SKM-1 treated with dmso at 0.1 percent for 144 hours (cell line): ENCODE results near the gene ARCN1.
"Not testable (repeated sequence)": the region's sequence is repeated elsewhere in the genome, so short reads cannot be mapped to it uniquely, and the experiment has no call there.

Source experiments
- DNase-seq: peaks from one replicate; lab custom pipeline; 2025; ENCODE audit not compliant: unreplicated experiment; lab: John Stamatoyannopoulos, UW

ARCN1 gene

GRCh38 chr11:118605116-118605867, 33.1 kb downstream of the ARCN1 start:
- no peak for DNase-seq

- no peak for DNase-seq
These were observed 34.1 kb downstream of the ARCN1 start for GRCh38 chr11:118606157-118606843.

- DNase-seq = no peak
These were observed 34.6 kb downstream of the ARCN1 start for GRCh38 chr11:118606844-118607228.

- DNase-seq = peak; percentile 43
These were observed 35.5 kb downstream of the ARCN1 start, which contains the start of gene PHLDB1 for GRCh38 chr11:118607401-118608359. Gene PHLDB1, plus strand, starts transcription at chr11:118607615. Its CDS starts 6,222 bp downstream, at chr11:118613837.

- no peak for DNase-seq
These were observed 36.4 kb downstream of the ARCN1 start for GRCh38 chr11:118608360-118609227.

- no peak for DNase-seq
These were observed 37.4 kb downstream of the ARCN1 start for GRCh38 chr11:118609380-118610224.

- DNase-seq = no peak
These were observed 38.1 kb downstream of the ARCN1 start for GRCh38 chr11:118610225-118610772.

GRCh38 chr11:118610773-118611432, 38.7 kb downstream of the ARCN1 start:
- no peak for DNase-seq

- DNase-seq = not testable (repeated sequence)
These were observed 39.2 kb downstream of the ARCN1 start for GRCh38 chr11:118611433-118611795.

GRCh38 chr11:118612378-118612777, 40.2 kb downstream of the ARCN1 start:
- DNase-seq = no peak

- no peak for DNase-seq
These were observed 42.3 kb downstream of the ARCN1 start for GRCh38 chr11:118614511-118614910.

GRCh38 chr11:118615282-118615975, 43.2 kb downstream of the ARCN1 start:
- no peak for DNase-seq

GRCh38 chr11:118615976-118616371, 43.8 kb downstream of the ARCN1 start:
- no peak for DNase-seq

GRCh38 chr11:118618115-118618990, 46.1 kb downstream of the ARCN1 start:
- DNase-seq = no peak

GRCh38 chr11:118618991-118619375, 46.8 kb downstream of the ARCN1 start:
- no peak for DNase-seq

- DNase-seq = no peak
These were observed 47.4 kb downstream of the ARCN1 start for GRCh38 chr11:118619444-118620197.
